WTC11 (cell line): ENCODE results near the gene VPS52. TPM values are rescaled to one million over a fixed set of nuclear protein-coding genes. Genes with fewer than 3 reads are reported as not detected.

Source experiments
- FOXK1 ChIP-seq: sonication (generic); formaldehyde crosslinking; IDR thresholded peaks from 2 replicates; pipeline ENCODE4 v1.8.0; 2022; ENCODE audit warnings: mild to moderate bottlenecking, moderate library complexity, missing genetic modification reagents
- FOXP1 ChIP-seq: sonication (generic); formaldehyde crosslinking; IDR thresholded peaks from 2 replicates; pipeline ENCODE4 v1.8.0; 2022; ENCODE audit warnings: missing genetic modification reagents, mild to moderate bottlenecking, moderate library complexity, borderline replicate concordance
- GRHL2 ChIP-seq: fragments of 250-450 bp; sonication (Bioruptor Pico); IDR thresholded peaks from 2 replicates; pipeline ENCODE4 v1.8.0; 2022; ENCODE audit warnings: mild to moderate bottlenecking, moderate library complexity; ENCODE audit not compliant: insufficient replicate concordance, severe bottlenecking
- GTF2I ChIP-seq: fragments of 250-450 bp; sonication (Bioruptor Pico); conservative IDR thresholded peaks from 2 replicates; pipeline ENCODE4 v1.4.0; 2021; ENCODE audit warnings: mild to moderate bottlenecking
- IRF2 ChIP-seq: sonication (generic); formaldehyde crosslinking; IDR thresholded peaks from 2 replicates; pipeline ENCODE4 v1.8.0; 2022; ENCODE audit warnings: low read depth, missing genetic modification reagents, borderline replicate concordance
- JAZF1 ChIP-seq: fragments of 250-450 bp; sonication (Bioruptor Pico); IDR thresholded peaks from 2 replicates; pipeline ENCODE4 v1.9.0; 2021; ENCODE audit warnings: moderate library complexity, mild to moderate bottlenecking, inconsistent platforms
- MXD4 ChIP-seq: fragments of 250-450 bp; sonication (Bioruptor Pico); IDR thresholded peaks from 2 replicates; pipeline ENCODE4 v1.8.0; 2021; ENCODE audit warnings: mild to moderate bottlenecking, moderate library complexity, borderline replicate concordance
- NFATC4 ChIP-seq: fragments of 250-450 bp; sonication (Bioruptor Pico); IDR thresholded peaks from 2 replicates; pipeline ENCODE4 v1.9.0; 2021; ENCODE audit warnings: mild to moderate bottlenecking
- NFYB ChIP-seq: sonication (generic); formaldehyde crosslinking; conservative IDR thresholded peaks from 2 replicates; pipeline ENCODE4 v1.8.0; 2022; ENCODE audit warnings: low read depth, missing genetic modification reagents
- SMAD3 ChIP-seq: sonication (generic); formaldehyde crosslinking; IDR thresholded peaks from 2 replicates; pipeline ENCODE4 v1.8.0; 2022; ENCODE audit warnings: missing genetic modification reagents, mild to moderate bottlenecking, borderline replicate concordance
- SMAD4 ChIP-seq: sonication (generic); formaldehyde crosslinking; IDR thresholded peaks from 2 replicates; pipeline ENCODE4 v1.8.0; 2022; ENCODE audit warnings: mild to moderate bottlenecking, missing genetic modification reagents
- SOX15 ChIP-seq: fragments of 250-450 bp; sonication (Bioruptor Pico); IDR thresholded peaks from 2 replicates; pipeline ENCODE4 v1.9.0; 2021; ENCODE audit warnings: mild to moderate bottlenecking
- TEAD4 ChIP-seq: sonication (generic); formaldehyde crosslinking; IDR thresholded peaks from 2 replicates; pipeline ENCODE4 v1.8.0; 2022; ENCODE audit warnings: mild to moderate bottlenecking, missing genetic modification reagents
- ZBTB21 ChIP-seq: sonication (generic); formaldehyde crosslinking; IDR thresholded peaks from 2 replicates; pipeline ENCODE4 v1.8.1; 2023; ENCODE audit warnings: mild to moderate bottlenecking, missing genetic modification reagents, borderline replicate concordance
- ZNF121 ChIP-seq: sonication (generic); formaldehyde crosslinking; IDR thresholded peaks from 2 replicates; pipeline ENCODE4 v1.8.0; 2023; ENCODE audit warnings: missing genetic modification reagents
- ZNF138 ChIP-seq: sonication (generic); formaldehyde crosslinking; conservative IDR thresholded peaks from 2 replicates; pipeline ENCODE4 v1.8.1; 2022; ENCODE audit warnings: mild to moderate bottlenecking, moderate library complexity, missing genetic modification reagents
- ZNF263 ChIP-seq: sonication (generic); formaldehyde crosslinking; IDR thresholded peaks from 2 replicates; pipeline ENCODE4 v1.8.1; 2022; ENCODE audit warnings: low read depth, mild to moderate bottlenecking, moderate library complexity, missing genetic modification reagents
- ZNF396 ChIP-seq: fragments of 250-450 bp; sonication (Bioruptor Pico); IDR thresholded peaks from 2 replicates; pipeline ENCODE4 v1.8.0; 2021; ENCODE audit warnings: mild to moderate bottlenecking, moderate library complexity, borderline replicate concordance
- ZNF671 ChIP-seq: fragments of 250-450 bp; sonication (Bioruptor Pico); IDR thresholded peaks from 2 replicates; pipeline ENCODE4 v1.8.0; 2021; ENCODE audit warnings: mild to moderate bottlenecking
- total RNA-seq: library from RNA; stranded (reverse); gene quantifications from 3 replicates; pipeline ENCODE4 v1.2.3, GENCODE V29; 2021
- TF ChIP-seq, protein P1 (sequence below): sonication (generic); formaldehyde crosslinking; IDR thresholded peaks from 2 replicates; pipeline ENCODE4 v1.8.0; 2022; ENCODE audit warnings: mild to moderate bottlenecking, missing genetic modification reagents
- TF ChIP-seq, protein P2 (sequence below): fragments of 200-600 bp; IDR thresholded peaks from 2 replicates; pipeline ENCODE4 v1.8.0; 2022; ENCODE audit warnings: antibody characterized with exemption
- TF ChIP-seq, protein P3 (sequence below): sonication (generic); formaldehyde crosslinking; conservative IDR thresholded peaks from 2 replicates; pipeline ENCODE4 v1.8.1; 2023; ENCODE audit warnings: mild to moderate bottlenecking, low read depth, missing genetic modification reagents, moderate library complexity
- TF ChIP-seq, protein P4 (sequence below): sonication (generic); formaldehyde crosslinking; IDR thresholded peaks from 2 replicates; pipeline ENCODE4 v1.8.0; 2023; ENCODE audit warnings: missing genetic modification reagents
- TF ChIP-seq, protein P5 (sequence below): sonication (generic); formaldehyde crosslinking; IDR thresholded peaks from 2 replicates; pipeline ENCODE4 v1.8.1; 2022; ENCODE audit warnings: mild to moderate bottlenecking, moderate library complexity, missing genetic modification reagents
- TF ChIP-seq, protein P6 (sequence below): sonication (generic); formaldehyde crosslinking; IDR thresholded peaks from 2 replicates; pipeline ENCODE4 v1.8.0; 2022; ENCODE audit warnings: mild to moderate bottlenecking, missing genetic modification reagents
- TF ChIP-seq, protein P7 (sequence below): sonication (generic); formaldehyde crosslinking; conservative IDR thresholded peaks from 2 replicates; pipeline ENCODE4 v1.8.1; 2022; ENCODE audit warnings: mild to moderate bottlenecking, missing genetic modification reagents

VPS52 gene
- total RNA-seq, 1 experiment from 2014 or later = 46.8 TPM

DNA sequence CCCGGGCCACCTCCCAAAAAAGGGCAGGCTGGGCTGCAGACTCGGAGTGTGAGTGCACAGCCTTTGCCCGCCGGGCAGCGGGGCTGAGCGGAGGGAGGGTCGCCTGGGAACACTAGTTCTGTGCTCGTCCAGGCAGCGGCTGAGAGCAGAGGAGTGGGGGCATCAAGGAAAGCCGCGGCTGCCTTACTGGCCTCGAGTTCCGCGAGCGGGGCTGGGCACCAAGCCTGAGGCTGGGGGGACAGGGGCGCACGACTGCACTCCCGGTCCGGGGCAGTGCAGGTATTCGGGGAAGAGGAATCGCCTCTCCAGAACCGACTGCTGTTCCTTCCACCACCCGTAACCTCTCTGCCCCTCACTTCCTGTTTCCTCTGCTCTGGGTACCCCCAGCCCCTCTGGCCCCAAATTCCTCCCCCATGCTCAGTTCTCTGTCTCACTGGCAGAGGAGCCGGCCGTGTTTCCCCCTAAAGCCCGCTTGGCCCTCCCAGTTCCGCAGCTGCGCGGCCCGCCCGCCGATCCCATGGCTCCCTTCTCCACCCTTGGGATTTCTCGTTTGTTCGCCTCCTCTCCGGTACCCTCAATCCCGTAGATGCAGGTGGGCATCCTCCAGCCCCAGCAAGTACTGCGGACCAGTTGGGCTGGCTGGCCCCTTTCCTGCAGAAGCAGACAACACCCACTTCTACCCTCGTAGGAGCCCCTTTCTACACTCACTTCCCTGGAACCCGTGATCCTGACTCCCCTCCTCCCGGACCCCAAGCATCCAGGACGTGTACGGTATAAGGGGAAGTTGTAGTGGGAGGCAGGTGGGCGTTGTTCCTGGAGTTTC is 58.3 kb downstream of the VPS52 start (continued):
- 0 out of 2 replicates have a peak, but pooled peaks have one; percentile 25 for TF ChIP-seq NFATC4 (CRISPR knock-in tag)
- no peak for TF ChIP-seq ZNF396 (CRISPR knock-in tag)
- no peak for TF ChIP-seq MXD4 (CRISPR knock-in tag)
- TF ChIP-seq SMAD3 (CRISPR knock-in tag) = no peak
- TF ChIP-seq, protein P1, sequence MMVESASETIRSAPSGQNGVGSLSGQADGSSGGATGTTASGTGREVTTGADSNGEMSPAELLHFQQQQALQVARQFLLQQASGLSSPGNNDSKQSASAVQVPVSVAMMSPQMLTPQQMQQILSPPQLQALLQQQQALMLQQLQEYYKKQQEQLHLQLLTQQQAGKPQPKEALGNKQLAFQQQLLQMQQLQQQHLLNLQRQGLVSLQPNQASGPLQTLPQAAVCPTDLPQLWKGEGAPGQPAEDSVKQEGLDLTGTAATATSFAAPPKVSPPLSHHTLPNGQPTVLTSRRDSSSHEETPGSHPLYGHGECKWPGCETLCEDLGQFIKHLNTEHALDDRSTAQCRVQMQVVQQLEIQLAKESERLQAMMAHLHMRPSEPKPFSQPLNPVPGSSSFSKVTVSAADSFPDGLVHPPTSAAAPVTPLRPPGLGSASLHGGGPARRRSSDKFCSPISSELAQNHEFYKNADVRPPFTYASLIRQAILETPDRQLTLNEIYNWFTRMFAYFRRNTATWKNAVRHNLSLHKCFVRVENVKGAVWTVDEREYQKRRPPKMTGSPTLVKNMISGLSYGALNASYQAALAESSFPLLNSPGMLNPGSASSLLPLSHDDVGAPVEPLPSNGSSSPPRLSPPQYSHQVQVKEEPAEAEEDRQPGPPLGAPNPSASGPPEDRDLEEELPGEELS = 0 out of 2 replicates have a peak, but pooled peaks have one; percentile 20
- no peak for TF ChIP-seq ZBTB21 (CRISPR knock-in tag)
- TF ChIP-seq SMAD4 = no peak
- TF ChIP-seq, protein P2, sequence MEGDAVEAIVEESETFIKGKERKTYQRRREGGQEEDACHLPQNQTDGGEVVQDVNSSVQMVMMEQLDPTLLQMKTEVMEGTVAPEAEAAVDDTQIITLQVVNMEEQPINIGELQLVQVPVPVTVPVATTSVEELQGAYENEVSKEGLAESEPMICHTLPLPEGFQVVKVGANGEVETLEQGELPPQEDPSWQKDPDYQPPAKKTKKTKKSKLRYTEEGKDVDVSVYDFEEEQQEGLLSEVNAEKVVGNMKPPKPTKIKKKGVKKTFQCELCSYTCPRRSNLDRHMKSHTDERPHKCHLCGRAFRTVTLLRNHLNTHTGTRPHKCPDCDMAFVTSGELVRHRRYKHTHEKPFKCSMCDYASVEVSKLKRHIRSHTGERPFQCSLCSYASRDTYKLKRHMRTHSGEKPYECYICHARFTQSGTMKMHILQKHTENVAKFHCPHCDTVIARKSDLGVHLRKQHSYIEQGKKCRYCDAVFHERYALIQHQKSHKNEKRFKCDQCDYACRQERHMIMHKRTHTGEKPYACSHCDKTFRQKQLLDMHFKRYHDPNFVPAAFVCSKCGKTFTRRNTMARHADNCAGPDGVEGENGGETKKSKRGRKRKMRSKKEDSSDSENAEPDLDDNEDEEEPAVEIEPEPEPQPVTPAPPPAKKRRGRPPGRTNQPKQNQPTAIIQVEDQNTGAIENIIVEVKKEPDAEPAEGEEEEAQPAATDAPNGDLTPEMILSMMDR = no peak
- no peak for TF ChIP-seq FOXK1 (CRISPR knock-in tag)
- TF ChIP-seq GRHL2 (CRISPR knock-in tag) = no peak
- TF ChIP-seq, protein P3, sequence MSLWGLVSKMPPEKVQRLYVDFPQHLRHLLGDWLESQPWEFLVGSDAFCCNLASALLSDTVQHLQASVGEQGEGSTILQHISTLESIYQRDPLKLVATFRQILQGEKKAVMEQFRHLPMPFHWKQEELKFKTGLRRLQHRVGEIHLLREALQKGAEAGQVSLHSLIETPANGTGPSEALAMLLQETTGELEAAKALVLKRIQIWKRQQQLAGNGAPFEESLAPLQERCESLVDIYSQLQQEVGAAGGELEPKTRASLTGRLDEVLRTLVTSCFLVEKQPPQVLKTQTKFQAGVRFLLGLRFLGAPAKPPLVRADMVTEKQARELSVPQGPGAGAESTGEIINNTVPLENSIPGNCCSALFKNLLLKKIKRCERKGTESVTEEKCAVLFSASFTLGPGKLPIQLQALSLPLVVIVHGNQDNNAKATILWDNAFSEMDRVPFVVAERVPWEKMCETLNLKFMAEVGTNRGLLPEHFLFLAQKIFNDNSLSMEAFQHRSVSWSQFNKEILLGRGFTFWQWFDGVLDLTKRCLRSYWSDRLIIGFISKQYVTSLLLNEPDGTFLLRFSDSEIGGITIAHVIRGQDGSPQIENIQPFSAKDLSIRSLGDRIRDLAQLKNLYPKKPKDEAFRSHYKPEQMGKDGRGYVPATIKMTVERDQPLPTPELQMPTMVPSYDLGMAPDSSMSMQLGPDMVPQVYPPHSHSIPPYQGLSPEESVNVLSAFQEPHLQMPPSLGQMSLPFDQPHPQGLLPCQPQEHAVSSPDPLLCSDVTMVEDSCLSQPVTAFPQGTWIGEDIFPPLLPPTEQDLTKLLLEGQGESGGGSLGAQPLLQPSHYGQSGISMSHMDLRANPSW (CRISPR knock-in tag) = no peak
- TF ChIP-seq FOXP1 (CRISPR knock-in tag) = peak; percentile 67
- no peak for TF ChIP-seq SOX15
- no peak for TF ChIP-seq TEAD4 (CRISPR knock-in tag)
- TF ChIP-seq GTF2I (CRISPR knock-in tag) = no peak
- TF ChIP-seq, protein P4, sequence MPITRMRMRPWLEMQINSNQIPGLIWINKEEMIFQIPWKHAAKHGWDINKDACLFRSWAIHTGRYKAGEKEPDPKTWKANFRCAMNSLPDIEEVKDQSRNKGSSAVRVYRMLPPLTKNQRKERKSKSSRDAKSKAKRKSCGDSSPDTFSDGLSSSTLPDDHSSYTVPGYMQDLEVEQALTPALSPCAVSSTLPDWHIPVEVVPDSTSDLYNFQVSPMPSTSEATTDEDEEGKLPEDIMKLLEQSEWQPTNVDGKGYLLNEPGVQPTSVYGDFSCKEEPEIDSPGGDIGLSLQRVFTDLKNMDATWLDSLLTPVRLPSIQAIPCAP (CRISPR knock-in tag) = 0 out of 2 replicates have a peak, but pooled peaks have one; percentile 42
- TF ChIP-seq JAZF1 (CRISPR knock-in tag) = no peak
- TF ChIP-seq ZNF263 (CRISPR knock-in tag) = no peak
- TF ChIP-seq ZNF138 = no peak
- TF ChIP-seq ZNF671 (CRISPR knock-in tag) = no peak
- TF ChIP-seq NFYB (CRISPR knock-in tag) = no peak
- no peak for TF ChIP-seq IRF2
- no peak for TF ChIP-seq ZNF121 (CRISPR knock-in tag)
- TF ChIP-seq, protein P5, sequence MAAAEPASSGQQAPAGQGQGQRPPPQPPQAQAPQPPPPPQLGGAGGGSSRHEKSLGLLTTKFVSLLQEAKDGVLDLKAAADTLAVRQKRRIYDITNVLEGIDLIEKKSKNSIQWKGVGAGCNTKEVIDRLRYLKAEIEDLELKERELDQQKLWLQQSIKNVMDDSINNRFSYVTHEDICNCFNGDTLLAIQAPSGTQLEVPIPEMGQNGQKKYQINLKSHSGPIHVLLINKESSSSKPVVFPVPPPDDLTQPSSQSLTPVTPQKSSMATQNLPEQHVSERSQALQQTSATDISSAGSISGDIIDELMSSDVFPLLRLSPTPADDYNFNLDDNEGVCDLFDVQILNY (CRISPR knock-in tag) = no peak
- TF ChIP-seq, protein P6, sequence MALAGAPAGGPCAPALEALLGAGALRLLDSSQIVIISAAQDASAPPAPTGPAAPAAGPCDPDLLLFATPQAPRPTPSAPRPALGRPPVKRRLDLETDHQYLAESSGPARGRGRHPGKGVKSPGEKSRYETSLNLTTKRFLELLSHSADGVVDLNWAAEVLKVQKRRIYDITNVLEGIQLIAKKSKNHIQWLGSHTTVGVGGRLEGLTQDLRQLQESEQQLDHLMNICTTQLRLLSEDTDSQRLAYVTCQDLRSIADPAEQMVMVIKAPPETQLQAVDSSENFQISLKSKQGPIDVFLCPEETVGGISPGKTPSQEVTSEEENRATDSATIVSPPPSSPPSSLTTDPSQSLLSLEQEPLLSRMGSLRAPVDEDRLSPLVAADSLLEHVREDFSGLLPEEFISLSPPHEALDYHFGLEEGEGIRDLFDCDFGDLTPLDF (CRISPR knock-in tag) = no peak
- TF ChIP-seq, protein P7, sequence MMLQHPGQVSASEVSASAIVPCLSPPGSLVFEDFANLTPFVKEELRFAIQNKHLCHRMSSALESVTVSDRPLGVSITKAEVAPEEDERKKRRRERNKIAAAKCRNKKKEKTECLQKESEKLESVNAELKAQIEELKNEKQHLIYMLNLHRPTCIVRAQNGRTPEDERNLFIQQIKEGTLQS = no peak
